HG03460 (cell line): ENCODE results near the gene ALDH3B2.
"Not testable (repeated sequence)": the region's sequence is repeated elsewhere in the genome, so short reads cannot be mapped to it uniquely, and the experiment has no call there.

Source experiments
- ATAC-seq: cut with Tn5 transposase; IDR thresholded peaks from one replicate; pipeline ENCODE4 v1.9.1; 2021; ENCODE audit not compliant: unreplicated experiment

The ALDH3B2 gene

DNA sequence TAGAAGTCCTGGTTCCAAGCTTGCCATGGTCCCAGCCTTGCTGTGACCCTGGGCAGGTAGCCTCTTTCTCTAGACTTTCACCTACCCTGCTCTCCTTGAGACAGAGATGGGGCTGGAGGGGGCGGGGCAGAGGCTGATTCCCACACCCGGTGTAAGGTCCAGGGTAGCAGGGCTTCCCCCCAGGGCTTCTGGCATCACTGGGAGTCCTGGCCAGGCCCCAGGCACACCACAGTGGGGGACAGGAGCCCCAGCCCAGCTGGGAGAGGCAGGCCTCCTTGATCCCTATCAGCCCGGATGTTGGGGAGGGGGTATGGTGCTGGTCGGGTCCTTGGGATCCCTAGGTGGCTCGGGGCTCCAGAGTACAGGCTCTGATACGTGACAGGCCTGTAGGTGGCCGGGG is 43.0 kb downstream of the ALDH3B2 start:
- no peak for ATAC-seq

DNA sequence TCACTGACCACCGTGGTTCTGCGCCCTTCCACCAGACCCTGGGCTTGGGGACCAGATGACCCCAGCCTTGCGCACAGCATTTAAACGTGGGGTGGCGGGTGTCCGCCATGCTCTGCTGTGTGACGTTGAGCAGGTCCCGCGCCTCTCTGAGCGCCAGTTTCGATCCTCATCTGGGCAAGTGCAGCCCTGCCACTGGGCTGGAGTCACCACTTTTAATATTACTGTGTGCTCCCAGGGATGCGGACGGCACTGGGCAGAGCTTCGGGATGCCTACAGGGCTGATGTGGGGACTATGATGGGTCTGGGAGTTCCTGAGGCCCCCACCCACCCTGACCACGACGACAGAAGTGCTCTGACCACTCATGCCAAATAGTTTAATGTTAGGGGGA is 43.5 kb downstream of the ALDH3B2 start:
- no peak for ATAC-seq

DNA sequence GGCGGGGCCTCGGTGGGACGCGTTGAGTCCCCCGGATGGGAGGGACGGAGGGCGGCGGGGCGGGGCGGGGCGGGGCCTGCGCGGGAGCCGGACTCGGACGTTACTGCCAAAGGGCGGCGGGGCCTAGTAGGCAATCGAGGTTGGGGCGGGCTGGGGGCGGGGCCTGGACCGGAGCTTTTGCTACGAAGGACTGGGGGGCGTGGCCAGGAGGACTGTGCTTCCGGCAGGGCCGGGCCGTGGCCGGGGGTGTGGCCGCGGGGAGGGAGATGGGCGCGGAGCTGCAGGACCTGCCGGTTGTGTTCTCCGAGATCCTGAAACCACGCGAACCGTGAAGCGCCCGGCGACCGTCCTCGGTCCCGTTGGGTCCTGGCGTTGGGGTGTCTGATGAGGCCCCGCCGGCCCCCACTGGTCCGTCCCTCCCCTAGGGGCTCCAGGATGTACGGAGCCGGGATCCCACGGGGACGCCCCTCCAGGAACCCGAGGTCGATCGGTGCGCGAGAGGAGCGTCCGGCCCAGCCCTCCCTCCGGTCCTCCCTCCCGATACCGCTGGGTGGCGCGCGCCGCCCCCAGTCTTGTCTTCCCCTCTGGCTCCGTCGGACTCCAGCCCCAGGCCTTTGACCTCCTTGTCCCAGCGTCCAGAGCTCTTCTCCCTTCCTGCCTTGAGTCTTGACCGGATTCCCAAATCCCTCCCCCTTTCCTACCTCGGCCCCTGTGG is 44.0 kb downstream of the ALDH3B2 start:
- ATAC-seq: peak; percentile 64

DNA sequence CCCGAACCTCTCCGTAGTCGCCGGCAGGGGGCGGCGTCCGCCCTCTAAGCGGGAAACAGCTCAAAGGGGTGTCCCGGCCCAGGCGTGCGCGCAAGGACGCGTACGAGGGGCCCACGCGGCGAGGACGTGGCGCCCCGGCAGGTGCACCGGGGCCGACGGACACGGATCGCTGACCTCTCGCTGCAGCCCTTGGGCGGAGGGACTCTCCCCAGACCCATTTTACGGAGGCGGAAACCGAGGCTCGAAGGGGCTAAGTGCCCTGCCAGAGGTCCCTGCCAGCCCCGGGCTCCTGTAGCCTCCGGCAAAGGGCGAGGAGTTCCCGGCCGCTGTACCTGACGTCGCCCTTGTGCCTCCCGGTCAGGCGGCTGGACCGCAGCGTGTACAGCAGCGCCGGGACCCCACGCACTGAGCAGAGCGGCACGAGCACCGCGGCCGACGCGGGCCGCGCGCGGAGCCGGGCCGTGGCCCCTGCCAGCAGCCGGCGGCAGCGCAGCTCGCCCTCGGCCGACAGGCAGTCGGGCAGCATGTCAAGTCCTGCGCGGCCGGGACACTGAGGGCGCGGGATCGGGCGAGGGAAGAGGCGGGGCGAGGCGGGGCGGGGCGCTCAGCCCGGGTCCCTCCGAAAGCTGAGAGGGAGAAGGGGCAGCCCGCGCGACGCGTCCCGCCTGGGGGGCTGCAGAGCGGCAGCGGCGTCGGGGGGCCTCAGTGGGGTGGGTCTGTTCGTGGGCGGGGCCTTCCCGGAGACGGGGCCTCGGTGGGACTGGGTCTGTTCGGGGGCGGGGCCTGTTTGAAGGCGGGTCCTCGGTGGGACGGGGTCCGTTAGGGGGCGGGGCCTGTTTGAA is 44.8 kb downstream of the ALDH3B2 start, which contains the start of gene NUDT8:
Gene NUDT8 (minus strand): TSS at position 552 of the 842 bp plus-strand sequence. CDS start 26 bp downstream, at position 526.
- peak; percentile 40 for ATAC-seq

DNA sequence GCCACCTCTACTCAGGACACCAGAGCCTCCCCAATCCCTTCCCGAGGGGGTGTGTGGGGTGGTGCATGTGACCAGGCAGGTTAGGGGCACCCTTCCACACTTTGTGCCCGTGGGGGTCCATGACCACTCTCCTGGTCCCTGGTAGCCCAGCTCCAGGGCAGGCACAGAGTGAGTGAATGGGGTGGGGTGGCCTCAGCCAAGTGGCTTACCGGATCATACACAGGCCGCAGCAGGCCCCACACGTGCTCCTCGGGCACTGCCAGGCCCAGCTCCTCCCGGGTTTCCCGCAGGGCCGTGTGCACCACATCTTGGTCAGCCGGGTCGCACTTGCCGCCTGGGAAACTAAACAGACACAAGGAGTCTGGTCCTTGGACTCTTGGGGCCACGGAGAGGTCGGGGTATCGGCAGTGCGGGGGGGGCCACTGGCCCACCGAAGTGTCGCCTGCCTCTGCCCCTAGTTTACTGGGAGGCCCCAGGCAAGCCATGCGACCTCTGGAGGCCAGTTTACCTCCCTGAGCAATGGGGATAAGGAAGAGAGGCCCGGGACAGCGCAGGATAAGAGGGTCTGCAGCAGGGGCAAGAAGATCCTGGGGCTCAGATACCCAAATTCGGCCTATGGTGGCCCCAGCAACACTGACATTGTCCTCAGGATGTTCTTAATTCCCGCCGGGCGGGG is 45.6 kb downstream of the ALDH3B2 start:
- ATAC-seq: no peak

DNA sequence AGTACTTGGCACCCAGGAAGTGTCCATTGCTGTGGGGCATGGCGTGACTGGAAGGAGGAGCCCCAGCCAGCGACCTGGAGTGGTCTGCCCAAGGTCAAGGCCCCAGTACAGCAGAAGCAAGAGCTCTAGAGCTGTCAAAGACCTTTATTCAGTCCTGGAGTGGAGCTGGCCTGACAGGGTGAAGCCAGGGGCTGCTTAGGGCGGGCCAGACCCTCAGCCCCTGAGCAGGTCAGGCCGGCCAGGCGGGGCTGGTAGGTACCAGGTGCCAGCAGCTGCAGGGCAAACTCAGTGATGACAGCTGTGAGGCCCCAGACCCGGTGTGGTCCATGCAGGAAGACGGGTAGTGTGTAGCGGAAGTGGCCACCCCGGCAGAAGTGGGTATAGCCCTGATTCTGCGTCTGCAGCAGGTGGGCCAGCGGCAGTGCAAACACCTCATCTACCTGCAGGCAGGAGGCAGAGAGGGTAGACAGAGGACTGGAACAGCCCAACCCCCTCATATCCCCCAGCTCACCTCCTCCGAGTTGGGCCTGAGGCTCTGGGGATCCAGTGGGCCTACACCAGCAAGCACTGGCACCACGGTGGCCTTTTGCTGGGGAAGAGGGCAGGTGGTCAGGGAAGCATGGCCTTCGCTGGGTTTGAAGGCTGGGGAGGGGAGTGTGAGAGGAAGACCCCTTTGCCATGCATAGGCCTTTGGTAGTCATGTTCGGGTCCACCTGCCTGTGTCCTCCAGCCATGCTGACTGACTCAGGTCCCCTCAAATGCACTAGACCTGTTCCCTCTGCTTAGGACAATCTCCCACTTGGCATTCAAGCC is 46.4 kb downstream of the ALDH3B2 start:
- ATAC-seq: no peak

DNA sequence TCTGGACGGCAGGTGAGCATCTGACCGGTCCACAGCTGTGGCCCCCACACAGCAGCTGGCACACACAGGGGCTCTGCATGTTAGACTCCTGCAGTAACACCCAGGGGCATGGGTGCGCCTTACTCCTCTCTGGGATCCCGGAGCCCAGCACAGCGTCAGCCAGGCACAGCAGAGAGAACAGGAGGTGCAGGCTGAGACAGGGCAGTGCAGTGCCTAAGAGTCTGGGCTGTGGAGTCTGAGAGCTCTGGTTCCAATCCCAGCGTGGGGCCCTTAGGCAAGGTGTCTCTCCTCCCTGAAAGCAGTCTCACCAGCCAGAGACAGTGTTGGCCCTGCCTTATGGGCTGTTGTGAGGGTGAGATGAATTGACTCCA is 47.0 kb downstream of the ALDH3B2 start:
- ATAC-seq: no peak

DNA sequence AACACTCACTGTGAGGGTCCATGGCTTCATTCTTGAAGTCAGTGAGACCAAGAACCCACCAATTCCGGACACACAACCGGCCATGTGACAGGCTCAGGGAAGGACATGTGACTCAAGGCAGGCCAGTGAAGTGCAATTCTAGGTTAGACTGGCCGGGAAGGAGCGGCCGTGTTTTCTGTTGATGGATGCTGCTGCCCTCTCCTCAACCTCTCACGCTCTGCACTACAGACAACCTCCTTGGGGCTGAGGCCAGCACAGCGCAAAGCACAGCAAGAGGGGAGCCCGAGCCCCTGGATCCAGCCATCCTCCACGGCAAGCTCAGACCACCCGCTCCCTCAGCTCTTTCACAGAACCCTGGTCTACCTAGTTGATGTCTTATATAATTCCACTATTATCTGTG is 47.5 kb downstream of the ALDH3B2 start:
- no peak for ATAC-seq

DNA sequence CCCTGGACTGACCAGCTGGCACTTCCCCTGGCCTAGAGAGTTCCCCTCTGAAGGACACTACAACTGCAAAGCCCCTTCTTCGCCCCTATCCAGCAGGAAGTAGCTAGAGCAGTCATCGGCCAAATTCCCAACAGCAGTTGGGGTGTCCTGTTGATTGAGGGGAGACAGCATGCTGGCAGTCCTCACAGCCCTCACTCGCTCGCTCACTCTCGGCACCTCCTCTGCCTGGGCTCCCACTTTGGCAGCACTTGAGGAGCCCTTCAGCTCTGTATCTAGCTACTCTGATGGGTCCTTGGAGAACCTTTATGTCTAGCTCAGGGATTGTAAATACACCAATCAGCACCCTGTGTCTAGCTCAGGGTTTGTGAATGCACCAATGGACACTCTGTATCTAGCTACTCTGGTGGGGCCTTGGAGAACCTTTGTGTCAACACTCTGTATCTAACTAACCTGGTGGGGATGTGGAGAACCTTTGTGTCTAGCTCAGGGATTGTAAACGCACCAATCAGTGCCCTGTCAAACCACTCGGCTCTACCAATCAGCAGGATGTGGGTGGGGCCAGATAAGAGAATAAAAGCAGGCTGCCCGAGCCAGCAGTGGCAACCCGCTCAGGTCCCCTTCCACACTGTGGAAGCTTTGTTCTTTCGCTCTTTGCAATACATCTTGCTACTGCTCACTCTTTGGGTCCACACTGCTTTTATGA is 48.1 kb downstream of the ALDH3B2 start:
- ATAC-seq: not testable (repeated sequence)

DNA sequence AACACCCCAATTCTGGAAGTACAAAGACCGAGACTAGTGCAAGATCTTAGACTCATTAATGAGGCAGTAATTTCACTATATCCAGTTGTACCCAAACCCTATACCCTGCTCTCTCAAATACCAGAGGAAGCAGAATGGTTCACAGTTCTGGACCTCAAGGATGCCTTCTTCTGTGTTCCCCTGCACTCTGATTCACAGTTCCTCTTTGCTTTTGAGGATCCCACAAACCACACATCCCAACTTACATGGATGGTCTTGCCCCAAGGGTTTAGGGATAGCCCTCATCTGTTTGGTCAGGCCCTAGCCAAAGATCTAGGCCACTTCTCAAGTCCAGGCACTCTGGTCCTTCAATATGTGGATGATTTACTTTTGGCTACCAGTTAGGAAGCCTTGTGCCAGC is 50.6 kb downstream of the ALDH3B2 start:
- ATAC-seq: not testable (repeated sequence)

DNA sequence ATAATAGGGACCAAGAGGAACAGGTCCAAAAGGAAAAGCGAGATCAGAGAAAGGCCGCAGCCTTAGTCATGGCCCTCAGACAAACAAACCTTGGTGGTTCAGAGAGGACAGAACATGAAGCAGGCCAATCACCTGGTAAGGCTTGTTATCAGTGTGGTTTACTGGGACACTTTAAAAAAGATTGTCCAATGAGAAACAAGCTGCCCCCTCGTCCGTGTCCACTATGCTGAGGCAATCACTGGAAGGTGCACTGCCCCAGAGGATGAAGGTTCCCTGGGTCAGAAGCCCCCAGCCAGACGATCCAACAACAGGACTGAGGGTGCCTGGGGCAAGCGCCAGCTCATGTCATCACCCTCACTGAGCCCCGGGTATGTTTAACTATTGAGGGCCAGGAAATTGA is 51.5 kb downstream of the ALDH3B2 start:
- not testable (repeated sequence) for ATAC-seq

DNA sequence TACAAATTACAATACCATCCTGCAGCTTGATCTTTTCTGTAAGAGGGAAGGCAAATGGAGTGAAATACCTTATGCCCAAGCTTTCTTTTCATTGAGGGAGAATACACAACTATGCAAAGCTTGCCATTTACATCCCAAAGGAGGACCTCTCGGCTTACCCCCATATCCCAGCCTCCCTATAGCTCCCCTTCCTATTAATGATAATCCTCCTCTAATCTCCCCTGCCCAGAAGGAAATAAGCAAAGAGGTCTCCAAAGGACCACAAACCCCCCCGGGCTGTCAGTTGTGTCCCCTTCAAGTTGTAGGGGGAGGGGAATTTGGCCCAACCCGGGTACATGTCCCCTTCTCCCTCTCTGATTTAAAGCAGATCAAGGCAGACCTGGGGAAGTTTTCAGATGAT is 52.5 kb downstream of the ALDH3B2 start:
- ATAC-seq: not testable (repeated sequence)

DNA sequence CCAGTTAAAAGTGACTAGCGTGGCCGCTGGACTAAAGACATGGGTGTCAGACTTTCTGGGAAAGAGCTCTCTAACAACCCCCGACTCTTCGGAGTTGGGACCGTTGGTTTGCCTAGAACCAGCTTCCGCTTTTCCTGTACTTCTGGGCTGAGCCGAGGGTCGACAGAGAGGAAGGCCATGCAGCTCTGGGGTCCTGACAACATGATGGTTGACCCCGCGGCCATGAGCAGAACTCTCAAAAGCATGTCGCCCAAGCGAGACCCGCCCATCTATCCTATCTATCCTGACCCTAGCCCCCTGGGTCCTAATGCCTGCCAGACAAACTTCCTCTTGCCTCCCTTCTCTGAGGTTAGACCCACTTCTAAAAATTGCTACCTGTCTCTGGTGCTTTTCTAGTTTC is 53.8 kb downstream of the ALDH3B2 start:
- not testable (repeated sequence) for ATAC-seq

DNA sequence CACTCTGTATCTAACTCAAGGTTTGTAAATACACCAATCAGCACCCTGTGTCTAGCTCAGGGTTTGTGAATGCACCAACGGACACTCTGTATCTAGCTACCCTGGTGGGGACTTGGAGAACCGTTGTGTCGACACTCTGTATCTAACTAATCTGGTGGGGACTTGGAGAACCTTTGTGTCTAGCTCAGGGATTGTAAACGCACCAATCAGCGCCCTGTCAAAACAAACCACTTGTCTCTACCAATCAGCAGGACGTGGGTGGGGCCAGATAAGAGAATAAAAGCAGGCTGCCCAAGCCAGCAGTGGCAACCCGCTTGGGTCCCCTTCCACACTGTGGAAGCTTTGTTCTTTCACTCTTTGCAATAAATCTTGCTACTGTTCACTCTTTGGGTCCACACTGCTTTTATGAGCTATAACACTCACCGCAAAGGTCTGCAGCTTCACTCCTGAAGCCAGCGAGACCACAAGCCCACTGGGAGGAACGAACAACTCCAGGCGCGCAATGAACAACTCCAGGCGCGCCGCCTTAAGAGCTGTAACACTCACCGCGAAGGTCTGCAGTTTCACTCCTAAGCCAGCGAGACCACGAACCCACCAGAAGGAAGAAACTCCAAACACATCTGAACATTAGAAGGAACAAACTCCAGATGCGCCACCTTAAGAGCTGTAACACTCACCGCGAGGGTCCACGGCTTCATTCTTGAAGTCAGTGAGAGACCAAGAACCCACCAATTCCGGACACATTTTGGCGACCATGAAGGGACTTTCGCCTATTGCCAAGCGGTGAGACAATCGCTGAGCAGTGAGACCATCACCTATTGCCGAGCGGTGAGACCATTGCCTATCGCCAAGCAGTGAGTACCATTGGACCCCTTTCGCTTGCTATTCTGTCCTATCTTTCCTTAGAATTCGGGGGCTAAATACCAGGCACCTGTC is 54.5 kb downstream of the ALDH3B2 start:
- ATAC-seq: not testable (repeated sequence)

DNA sequence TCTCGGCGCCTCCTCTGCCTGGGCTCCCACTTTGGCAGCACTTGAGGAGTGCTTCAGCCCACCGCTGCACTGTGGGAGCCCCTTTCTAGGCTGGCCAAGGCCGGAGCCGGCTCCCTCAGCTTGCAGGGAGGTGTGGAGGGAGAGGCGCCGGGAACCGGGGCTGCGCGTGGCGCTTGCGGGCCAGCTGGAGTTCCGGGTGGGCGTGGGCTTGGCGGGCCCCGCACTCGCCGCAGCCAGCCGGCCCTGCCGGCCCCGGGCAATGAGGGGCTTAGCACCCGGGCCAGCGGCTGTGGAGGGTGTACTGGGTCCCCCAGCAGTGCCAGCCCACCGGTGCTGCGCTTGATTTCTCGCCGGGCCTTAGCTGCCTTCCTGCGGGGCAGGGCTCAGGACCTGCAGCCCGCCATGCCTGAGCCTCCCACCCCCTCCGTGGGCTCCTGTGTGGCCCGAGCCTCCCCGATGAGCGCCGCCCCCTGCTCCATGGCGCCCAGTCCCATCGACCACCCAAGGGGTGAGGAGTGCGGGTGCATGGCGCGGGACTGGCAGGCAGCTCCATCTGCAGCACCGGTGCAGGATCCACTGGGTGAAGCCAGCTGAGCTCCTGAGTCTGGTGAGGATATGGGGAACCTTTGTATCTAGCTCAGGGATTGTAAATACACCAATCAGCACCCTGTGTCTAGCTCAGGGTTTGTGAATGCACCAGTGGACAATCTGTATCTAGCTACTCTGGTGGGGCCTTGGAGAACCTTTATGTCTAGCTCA is 55.3 kb downstream of the ALDH3B2 start:
- not testable (repeated sequence) for ATAC-seq

DNA sequence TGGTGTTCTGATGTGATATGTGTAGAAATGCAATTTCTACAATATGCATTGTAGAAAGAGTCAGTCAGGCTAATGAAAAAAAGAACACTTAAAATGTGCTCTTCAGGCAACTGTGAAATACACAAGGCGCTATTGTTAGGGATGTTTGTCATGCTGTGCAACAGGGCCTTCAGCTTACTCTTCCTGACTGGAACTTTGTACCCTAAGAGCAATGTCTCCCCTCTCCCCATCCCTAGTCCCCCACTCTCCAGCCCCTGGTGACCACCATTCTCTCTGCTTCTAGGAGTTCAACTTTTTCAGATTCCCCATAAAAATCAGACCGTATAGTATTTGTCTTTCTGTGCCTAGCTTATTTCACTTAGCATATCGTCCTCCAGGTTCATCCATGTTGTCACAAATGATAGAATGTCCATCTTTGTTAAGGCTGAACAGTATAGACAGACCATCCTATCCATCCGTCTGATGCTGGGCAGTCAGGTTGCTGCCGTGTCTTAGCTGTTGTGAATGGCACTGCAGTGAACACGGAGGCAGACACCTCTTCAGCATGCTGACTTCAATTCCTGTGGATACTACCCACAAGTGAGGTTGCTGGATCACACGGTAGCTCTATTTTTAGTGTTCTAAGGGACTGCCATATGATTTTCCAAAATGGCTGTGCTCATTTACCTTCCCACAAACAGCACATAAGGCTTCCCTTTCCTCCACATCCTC is 57.0 kb downstream of the ALDH3B2 start:
- no peak for ATAC-seq

DNA sequence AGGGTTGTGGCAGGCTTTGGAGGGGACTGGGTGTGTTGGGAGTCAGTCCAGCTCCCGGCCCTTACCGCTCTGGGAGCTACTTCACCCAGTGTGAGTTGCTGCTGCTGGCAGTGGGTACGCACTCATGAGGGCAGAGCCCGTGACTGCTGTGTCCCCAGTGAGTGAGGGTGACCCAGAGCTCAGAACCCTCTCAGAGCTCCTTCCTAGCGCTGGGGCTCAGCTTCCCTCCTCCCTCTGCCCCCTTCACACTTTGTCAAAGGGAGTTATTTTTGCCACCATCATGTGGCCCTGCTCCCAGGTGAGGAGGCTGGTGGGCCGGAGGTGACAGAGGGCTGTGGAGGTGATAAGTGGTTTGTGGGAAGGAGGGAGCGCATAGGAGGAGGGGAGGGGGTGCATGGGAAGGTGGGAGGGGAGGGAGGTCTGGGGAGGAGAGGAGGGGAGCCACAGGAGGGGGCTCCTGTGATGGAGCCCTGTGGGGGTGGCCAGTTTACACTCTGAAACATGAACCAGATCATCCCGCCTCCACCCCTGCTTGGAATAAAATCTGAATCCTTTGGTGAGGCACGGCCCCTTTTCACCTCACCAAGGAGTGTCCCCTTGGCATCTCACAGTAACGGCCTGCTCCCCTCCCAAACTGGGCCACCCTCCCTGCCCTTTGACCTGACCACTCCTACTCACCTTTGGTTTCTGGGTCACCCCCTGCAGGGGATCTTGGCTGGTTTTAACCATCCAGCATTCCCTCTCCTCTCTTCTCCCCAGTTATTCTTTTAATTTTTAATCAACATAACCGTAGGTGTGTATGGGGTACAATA is 57.8 kb downstream of the ALDH3B2 start:
- ATAC-seq: no peak
